C4-2B (cell line): Measurements from ENCODE around the gene TRAF3.

Experiments used
- ZFX ChIP-seq: fragments of 450-650 bp; IDR thresholded peaks from 2 replicates; pipeline ENCODE4 v1.6.1; 2017
- TF ChIP-seq, protein P1 (sequence below): fragments of 450-650 bp; conservative IDR thresholded peaks from 2 replicates; pipeline ENCODE4 v1.5.1; 2017; ENCODE audit warnings: mild to moderate bottlenecking

DNA sequence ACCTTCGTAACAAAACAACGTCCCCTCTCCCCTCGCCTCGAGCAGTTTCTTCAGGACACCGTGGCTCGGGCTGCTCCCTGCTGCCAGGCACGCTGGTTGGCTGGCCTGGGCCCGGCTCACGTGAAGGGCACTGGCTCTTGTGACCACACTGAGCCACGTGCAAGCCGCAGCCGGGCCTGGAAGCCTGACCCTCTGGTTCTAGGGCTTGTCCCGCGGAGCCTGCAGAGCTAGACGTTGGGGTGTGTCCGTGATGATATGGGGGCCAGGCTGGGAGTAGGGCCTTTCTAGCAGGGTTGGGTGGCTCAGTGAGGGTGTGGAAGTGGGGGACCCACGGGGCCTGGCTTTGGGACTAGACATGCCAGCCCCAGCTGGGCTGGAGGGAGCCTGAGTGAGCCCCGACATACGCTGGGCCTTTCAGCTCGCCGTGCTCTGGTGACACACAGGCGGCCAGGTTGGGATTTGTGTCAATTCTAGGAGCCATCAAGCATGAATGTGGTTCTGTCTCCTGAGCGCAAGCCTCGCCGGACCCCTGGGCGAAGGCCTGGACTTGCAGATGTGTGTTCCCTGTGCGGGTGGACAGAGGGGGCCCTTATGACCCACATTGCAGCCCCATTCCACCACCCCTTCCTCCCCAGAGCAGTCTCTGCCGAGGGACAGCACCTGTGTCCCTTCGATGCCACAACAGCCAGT lies 131.7 kb downstream of the TRAF3 start:
- TF ChIP-seq, protein P1, sequence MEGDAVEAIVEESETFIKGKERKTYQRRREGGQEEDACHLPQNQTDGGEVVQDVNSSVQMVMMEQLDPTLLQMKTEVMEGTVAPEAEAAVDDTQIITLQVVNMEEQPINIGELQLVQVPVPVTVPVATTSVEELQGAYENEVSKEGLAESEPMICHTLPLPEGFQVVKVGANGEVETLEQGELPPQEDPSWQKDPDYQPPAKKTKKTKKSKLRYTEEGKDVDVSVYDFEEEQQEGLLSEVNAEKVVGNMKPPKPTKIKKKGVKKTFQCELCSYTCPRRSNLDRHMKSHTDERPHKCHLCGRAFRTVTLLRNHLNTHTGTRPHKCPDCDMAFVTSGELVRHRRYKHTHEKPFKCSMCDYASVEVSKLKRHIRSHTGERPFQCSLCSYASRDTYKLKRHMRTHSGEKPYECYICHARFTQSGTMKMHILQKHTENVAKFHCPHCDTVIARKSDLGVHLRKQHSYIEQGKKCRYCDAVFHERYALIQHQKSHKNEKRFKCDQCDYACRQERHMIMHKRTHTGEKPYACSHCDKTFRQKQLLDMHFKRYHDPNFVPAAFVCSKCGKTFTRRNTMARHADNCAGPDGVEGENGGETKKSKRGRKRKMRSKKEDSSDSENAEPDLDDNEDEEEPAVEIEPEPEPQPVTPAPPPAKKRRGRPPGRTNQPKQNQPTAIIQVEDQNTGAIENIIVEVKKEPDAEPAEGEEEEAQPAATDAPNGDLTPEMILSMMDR, result no peak
- no peak for TF ChIP-seq ZFX
